GM08714 (cell line): Measurements from ENCODE around the gene CSF3R.

Experiments
- H3K4me3 ChIP-seq: fragments of 200-500 bp; sonication (Bioruptor generic); 2 replicates; pipeline ENCODE4 v1.5.1; 2014; ENCODE audit warnings: mild to moderate bottlenecking, low read length, inconsistent platforms
- ZNF274 ChIP-seq: IDR thresholded peaks from 2 replicates; pipeline ENCODE4 v1.6.1; 2012; ENCODE audit warnings: mild to moderate bottlenecking, low read depth, low read length

Gene CSF3R

GRCh38 chr1:36417931-36418330, 64.8 kb downstream of the CSF3R start:
- H3K4me3 ChIP-seq = no peak overlapping the region
- TF ChIP-seq ZNF274 = no peak
